HG02763 (cell line): Measurements from ENCODE around the gene CFAP46.
"Not testable (repeated sequence)": the region's sequence is repeated elsewhere in the genome, so short reads cannot be mapped to it uniquely, and the experiment has no call there.

ENCODE experiments used
- ATAC-seq: cut with Tn5 transposase; IDR thresholded peaks from one replicate; pipeline ENCODE4 v1.9.1; 2021; ENCODE audit warnings: mild to moderate bottlenecking, moderate library complexity; ENCODE audit not compliant: unreplicated experiment

CFAP46 gene

DNA sequence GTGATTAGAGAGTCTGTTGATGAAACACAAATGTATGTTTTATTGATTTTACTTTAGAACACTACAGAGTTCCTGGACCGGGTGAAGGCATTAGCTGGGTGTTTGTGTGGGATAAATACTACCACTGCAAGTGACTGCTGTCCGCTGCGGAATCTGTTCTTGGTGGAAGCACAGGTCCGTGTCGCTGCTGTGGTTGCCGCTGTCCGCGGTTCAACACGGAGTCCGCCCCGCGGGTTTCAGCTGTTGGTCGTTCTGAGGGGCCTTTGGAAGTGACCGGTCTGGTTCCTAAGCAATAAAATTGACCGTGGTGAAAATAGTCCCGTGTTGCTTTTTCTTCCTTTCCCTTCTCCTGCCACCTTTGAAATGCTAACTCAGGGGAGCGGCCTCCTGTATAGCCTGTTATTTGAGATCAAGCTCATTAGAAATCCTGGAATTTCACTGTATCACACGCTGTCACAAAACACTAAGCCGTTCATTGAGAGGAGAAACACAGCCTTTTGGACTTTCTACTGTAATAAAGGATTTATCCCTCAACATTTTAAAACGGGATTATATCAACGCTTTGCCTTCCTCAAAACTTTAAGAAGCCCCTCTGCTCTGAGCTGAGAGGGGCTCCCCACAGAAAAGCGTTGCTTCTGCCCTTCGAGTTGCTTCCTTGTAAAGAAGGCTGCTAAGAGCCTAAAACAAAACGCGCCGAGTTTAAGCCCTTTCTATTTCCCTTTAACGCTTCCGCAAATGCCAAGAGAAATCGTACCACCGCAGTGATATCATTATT, 159.0 kb downstream of the CFAP46 start:
- no peak for ATAC-seq

DNA sequence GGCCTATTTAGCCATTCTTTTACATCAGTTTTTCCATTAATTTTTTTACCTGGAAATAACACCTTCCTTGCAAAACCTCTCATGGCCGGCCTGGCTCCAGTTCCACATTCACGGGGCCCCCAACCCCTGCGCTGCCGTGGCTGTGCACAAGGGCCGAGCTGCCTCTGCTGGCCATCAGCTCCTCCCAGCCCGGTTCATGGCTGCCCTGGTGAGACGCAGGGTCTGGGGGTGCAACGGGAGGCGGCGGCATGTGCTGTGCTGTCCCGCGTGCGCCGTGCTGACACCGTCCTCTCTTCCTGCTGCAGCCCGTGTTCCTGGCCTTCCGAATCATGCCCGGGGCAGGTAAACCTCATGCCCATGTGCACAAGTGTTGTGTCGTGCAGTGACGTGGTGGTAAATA, 160.8 kb downstream of the CFAP46 start:
- ATAC-seq, result no peak

DNA sequence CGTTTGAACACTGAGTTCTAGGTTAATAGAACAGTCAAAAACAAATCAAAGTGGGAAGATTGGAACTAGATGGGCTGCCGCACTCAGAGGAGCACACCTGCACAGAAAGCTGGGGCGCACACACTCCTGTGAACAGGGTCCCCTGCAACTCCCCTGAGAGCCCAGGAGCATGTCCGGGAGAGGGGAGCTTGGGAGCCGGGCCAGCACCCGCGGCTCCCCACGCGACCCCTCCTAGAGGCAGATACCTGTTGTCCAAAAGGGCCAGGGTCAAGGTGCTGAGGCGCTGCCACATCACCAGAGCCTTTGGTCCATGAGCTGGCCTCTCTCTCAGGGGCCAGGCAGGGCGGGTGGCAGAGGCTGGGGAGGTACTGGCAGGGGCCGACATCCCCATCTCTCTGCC, 162.0 kb downstream of the CFAP46 start:
- no peak for ATAC-seq

DNA sequence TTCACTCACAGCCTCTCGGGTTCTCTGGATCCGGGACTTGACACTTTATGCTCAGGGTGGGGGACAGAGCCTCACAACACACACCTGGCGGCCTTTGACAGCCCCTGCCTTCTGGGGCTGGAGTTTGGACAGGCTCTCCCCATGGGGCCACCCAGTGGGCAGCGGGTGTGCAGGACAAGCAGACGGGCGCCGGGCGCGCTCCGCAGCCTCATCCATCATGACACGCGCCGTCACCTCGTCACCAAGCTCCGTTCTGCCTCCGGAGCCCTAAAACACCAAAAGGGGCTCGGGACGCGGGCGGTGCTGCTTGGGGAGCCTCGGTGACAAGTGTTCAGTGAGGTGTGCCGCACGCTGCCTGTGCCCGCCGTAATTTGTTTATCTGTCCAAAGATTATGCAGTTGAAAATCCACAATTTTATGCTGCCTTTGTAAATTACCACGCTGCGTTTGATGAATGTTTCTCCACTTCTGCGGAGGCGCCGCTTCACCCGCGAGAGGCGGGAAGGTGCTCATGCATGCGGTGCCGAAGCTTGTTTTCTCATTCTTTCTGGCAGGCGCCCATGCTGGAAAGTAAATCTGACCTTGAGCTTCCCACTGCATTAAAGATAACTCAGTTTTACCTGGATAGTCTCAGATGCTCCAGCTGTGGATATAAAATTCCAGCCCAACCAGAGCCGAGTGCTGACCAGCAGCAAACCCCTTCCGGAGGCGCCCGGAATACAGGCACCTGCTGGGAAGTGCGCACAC, 162.6 kb downstream of the CFAP46 start:
- ATAC-seq, result no peak

DNA sequence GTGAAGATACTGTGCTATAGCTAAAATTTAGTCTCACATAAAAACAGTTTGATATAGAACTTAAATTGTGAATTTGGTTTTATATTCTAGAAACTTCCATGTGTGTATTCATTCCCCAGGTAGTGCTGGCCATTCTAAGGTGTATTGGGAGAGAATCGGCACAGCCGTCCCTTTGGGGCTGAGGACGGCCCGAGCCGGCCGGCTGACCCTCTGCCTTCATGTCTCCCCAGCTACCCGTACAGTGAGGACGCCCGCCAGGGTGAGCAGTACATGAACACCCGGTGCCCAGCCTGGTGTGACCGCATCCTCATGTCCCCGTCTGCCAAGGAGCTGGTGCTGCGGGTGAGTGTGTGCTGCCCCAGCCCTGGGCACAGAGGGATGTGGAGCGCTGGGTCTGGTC, 164.9 kb downstream of the CFAP46 start:
- no peak for ATAC-seq

DNA sequence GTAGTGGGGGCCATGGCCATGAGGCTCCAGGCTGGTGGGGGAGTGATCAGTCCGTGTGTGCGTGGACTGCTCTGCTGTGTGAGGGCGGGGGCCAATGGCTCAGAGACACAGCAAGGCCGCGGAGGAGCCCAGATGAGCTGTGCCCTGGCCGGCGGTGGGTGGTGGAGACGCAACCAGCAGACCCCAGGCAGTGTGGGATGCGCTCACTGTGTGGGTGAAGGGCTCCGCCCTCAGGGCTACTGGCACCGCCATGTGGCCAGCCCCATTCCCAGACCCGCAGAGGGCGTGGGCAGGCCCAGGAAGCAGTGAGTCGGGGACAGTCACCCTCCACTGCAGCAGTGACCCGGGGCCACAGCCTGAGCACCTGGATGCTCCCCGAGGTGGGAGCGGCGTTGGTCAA, 165.5 kb downstream of the CFAP46 start:
- no peak for ATAC-seq

DNA sequence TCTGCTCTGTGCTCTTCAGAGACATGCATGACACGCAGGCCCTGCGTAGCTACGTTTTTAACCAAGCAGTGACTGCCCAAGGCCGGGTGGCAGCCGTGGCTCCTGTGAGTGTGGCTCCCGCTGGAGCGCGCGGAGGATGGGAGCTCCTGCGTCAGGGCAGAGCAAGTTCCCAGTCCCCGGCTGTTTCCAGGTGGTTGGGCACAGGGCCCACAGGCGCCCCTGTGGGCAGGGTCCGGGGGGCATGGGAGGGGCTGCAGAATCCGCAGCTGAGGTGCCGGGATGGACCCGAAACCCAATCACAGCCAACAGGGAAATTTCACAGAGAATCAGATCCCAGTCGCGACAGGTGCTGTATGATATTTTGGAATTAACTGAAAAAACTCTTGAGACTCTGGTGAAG, 166.2 kb downstream of the CFAP46 start:
- ATAC-seq, result no peak

DNA sequence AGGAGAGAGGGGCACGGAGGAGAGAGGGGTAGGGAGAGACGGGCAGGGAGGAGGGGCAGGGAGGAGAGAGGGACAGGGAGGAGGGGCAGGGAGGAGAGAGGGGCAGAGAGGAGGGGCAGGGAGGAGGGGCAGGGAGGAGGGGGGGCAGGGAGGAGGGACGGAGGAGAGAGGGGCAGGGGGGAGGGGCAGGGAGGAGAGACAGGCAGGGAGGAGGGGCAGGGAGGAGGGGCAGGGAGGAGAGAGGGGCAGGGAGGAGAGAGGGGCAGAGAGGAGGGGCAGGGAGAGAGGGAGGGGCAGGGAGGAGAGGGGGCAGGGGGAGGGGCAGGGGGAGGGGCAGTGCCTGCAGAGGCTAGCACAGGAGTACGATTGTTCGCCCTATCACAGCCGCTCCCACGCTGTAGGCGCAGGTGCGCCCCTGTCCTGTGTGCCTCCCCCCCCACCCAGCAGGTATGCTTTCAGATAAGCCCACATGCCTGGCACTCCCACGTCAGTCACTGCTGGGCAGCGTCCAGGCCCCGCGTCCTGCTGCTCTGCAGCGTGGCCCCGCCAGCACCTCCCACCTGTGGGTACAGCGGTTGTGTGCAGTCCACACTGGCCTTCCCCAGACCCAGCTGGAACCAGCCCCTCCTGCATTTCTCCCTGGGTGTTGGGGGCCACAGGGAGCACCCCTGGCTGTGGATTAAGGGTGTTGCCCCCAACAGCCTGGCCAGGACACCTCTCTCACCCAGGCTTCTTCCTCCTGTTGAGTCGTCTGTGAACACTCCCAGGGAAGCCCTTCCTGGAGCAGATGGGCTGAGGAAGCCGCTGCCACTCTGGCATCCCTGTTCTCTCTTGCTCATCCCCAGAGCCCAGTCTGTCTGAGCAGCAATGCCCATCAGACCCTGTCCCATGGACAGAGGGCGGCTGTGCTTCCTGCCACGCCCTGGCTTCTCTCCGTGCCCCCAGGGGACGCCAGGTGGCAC, 167.2 kb downstream of the CFAP46 start:
- ATAC-seq, result no peak

DNA sequence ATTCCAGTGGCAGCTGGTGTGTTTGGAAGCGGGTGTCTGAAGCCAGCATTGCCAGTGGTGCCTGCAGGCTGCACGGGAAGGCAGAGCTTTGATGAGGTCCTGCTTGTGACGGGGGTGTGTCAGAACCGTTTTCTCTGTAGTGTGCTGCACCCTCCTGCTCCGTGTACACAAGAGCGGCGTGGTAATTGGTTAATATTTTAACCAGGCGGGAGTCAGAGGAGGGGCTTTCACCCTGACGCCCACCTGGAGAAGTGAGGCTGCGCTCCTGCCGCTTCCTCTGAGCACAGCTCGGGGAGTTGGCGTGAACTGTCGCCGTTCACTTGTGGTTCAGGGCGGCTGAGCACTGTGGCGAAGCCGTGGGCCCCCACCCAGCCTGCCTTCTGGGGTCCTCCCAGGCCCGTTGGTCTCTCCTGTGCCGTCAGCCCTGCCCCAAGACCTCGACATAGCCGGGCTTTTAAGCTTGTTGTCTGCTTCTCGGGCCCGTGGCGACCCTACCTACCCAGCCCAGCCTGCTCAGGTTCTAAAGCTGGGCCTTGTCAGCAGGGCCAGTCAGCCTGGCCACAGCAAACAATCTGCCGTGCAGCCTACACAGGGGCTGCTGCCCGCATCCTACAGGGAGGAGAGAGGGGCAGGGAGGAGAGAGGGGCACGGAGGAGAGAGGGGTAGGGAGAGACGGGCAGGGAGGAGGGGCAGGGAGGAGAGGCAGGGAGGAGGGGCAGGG, 168.0 kb downstream of the CFAP46 start:
- no peak for ATAC-seq

DNA sequence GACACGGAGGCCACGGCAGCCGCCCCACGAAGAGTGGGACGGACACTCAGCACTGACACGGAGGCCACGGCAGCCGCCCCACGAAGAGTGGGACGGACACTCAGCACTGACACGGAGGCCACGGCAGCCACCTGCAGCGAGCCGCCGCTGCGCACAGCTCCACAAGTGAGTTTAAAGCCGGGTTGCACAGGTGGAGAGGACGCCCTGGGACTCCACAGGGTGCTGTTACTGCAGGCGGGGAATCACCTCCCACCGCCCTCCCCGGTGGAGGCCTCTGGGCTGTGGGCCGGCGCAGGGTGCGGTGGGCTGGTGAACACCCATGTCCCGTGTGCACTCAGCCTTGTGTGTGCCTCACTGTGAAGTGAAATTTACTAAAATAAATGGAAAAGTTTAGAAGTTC, 169.6 kb downstream of the CFAP46 start:
- ATAC-seq, result not testable (repeated sequence)

DNA sequence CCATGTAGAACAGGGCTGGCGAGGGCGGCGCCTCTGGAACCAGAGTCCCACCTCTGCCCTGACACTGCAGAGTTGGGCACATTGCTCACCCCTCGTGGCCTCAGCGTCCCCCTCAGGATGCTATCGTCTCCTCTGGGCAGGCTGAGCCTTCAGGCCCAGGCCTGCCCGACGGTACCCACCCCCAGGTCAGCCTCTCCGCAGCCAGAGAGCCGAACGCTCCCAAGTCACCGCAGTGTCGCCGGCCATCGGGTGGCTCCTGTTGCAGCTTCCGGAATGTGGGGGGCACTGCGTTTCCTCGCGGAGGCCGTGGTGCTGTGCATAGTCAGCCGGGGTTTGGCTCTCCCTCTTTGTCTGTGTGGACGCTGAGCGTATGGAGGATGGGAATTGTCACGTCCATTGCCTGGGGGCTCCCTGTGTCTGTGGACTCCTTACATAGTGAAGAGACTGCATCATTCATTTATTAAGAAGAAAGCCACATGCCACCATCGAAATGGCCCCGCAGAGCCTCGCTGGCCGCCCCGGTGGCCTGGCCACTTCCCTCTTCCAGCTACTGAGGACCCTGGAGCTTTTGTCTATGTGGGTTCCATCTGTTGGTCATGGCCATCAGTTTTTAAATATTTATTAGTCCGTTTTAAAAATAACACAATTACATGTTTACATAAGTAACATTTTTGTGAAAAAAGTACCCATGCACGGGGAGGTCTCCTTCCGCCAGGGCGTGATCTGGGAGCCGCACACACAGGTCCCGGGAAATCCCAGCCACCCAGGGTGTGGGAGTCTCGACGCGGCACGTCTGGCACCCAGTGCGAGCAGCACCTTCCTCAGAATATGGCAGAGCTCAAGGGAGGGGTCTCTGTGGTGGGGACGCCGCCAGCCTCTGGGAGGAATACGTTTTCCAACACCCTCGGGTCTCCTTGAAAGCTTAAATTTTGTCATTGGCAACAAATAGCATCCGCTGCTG, 172.0 kb downstream of the CFAP46 start:
- no peak for ATAC-seq

DNA sequence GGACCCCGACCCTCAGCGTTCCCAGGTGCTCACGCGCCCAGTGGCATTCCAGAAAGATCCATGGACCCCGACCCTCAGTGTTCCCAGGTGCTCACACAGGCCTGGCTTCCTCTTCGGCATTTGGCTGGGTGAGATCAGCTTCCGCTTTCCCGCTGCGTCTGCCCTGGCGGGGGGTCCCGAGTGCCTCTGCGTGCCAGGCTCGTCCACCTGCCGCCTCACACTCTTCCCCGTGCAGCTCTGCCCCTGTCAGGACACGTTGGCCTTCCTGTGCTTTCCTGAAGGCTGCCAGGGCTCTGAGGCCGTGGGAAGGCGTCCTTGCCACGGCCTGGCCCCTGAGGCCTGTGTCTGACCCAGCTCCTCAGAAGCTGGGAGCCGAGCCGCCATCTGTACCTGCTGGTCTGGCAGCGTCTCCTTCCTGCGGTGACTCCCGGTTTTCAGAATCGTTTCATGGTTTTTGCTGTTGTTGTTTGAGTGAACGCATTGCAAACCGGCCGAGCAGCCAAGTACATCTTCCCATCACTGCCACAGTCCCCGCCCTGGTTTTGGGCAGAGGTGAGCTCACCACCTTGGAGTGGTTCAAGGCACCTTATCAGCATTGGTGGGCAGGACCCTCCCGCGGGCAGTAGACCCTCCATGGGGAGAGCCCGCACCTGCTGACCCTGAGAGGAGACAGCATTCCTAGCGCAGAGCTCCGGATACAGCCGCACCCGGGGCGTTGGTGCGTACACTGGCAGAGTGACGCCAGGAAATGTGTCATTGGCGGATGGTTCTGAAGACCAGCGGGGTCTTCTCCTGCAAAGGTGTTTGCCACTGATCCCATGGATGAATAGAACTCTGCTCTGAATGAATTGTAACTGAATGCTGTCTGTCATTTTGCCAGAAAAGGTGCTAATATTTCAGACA, 173.8 kb downstream of the CFAP46 start:
- no peak for ATAC-seq

DNA sequence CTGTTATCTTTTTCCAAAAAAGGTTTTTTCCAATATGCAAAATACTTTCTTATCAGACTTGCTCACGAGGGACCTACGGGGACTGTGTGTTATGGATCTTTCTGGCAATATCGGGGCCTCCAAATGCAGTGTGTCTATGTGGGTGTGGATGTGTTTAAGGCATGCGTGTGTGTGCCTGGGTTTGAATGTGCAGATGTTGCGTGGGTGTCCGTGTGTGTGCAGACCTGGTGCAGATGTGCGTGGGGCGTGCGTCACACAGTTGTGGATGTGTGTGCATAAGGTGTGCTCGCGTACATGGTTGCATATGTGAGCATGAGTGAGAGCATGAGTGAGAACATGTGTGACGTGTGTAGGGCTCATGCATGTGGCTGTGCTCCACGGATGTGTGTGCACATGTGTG, 176.1 kb downstream of the CFAP46 start:
- ATAC-seq, result no peak

DNA sequence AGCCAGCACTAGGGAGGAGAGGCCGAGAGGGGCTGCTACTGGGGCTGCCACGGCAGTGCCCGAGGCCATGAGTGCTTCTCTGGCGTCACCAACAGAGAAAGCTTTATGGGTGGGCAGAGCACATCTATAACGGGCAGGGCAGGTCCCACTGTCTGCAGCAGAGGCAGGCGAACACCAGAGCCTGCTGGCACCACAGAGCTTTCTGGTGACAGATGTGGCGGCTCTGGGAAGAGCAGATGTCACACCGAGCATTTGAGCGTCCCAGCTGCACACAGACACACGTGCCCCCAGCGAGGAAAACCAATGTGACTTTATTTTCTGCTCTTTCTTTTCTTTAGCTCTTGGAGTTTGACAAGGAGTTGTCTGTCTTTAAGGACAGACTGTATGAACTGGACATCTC, 176.9 kb downstream of the CFAP46 start:
- ATAC-seq, result no peak

DNA sequence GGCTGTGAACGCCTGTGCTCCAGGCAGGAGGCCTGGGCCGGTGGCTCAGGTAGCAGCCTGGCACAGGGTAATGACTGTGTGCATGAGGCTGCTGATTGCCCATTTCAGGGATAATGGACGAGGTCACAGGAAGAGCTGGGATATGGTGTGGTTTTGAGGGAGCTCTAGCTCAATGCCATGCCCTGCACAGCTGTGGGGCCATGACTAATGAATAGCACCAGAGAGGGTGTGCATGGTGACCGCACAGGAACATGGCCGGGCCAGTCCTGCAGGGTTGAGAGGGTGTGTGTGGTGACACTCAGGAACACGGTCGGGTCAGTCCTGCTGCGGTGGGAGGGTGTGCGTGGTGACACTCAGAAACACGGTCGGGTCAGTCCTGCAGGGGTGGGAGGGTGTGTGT, 178.3 kb downstream of the CFAP46 start:
- ATAC-seq, result no peak

DNA sequence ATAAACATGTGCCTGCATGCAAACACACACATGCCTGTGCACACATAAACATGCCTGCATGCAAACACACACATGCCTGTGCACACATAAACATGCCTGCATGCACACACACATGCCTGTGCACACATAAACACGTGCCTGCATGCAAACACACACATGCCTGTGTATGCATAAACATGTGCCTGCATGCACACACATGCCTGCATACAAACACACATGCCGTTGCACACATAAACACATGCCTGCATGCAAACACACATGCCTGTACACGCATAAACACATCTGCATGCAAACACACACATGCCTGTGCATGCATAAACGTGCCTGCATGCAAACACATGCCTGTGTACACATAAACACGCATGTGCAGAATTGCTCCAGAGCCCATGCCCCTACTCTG, 178.8 kb downstream of the CFAP46 start:
- no peak for ATAC-seq

DNA sequence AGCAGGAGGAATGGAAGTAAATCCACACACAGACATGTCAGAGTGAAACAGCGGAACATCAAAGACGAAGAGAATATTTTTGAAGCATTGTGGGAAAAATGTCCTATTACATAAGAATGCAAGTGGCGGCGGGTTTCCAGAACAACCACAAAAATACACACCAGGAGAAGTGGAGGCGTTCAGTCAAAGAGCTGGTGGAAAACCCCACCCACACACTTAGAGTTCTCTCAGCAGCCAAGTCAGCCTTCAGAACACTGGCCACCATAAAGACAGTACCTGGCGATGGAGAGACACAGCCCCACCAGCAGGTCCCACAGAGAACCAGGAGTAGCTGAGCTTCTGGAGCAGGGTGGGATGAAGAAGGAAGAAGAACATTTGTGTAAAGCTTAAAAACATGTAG, 180.1 kb downstream of the CFAP46 start:
- ATAC-seq, result no peak

DNA sequence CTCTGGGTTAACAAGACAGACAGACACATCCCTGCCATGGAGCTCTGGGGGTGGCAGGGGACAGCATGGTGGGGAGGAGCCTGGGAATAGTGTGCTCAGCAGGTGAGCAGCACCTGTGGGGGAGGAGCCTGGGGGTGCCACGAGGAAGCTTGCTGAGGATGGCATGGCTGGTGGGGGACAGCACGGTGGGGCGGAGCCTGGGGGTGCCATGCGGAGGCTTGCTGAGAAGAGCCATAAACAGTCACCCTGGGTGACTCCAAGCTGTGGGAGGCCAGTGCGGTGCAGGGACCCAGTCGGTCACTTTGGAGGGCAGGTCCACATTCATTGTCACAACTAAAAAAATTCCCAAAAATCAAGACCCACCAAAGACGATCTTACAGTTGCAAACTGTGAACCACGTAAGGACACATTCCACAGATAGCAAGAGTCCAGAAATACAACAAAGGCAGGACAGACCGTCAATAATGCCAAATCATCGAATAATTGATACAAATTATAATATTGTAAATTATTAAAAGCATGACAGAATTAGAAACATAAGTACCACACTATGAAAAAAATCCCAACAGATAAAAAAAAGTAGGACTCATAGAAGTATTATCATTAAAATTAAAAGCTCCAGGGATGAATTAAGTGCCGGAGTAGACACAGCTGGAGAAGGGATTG, 180.8 kb downstream of the CFAP46 start:
- no peak for ATAC-seq
